HepG2 (cell line): ENCODE data around the gene ANXA10.

Experiments used
- ARID3A ChIP-seq: IDR thresholded peaks from 2 replicates; pipeline ENCODE4 v1.6.1; 2012; ENCODE audit warnings: low read depth, low read length, improper control_type of control experiment
- NFIB ChIP-seq: sonication (generic); formaldehyde crosslinking; IDR thresholded peaks from 2 replicates; pipeline ENCODE4 v1.9.0; 2021; ENCODE audit warnings: missing genetic modification reagents, mild to moderate bottlenecking, borderline replicate concordance
- PTBP1 ChIP-seq: fragments of 200-400 bp; formaldehyde crosslinking; IDR thresholded peaks from 2 replicates; pipeline ENCODE4 v1.6.1; 2018; ENCODE audit warnings: low read length, low read depth; ENCODE audit not compliant: poor library complexity, severe bottlenecking
- RORA ChIP-seq: sonication (generic); formaldehyde crosslinking; IDR thresholded peaks from 2 replicates; pipeline ENCODE4 v1.5.0; 2020; ENCODE audit warnings: mild to moderate bottlenecking, missing genetic modification reagents, moderate library complexity
- ZFP41 ChIP-seq: sonication (generic); formaldehyde crosslinking; IDR thresholded peaks from 2 replicates; pipeline ENCODE4 v1.4.0; 2020; ENCODE audit warnings: mild to moderate bottlenecking, missing genetic modification reagents, borderline replicate concordance
- ZNF136 ChIP-seq: sonication (generic); formaldehyde crosslinking; IDR thresholded peaks from 2 replicates; pipeline ENCODE4 v1.8.1; 2022; ENCODE audit warnings: low read depth, mild to moderate bottlenecking, moderate library complexity, missing genetic modification reagents

GRCh38 chr4:168096407-168096784, 4.1 kb downstream of the ANXA10 start:
- no peak for TF ChIP-seq RORA (CRISPR knock-in tag)
- TF ChIP-seq PTBP1, result no peak
- no peak for TF ChIP-seq NFIB (CRISPR knock-in tag)
- no peak for TF ChIP-seq ZFP41 (CRISPR knock-in tag)
- no peak for TF ChIP-seq ZNF136 (CRISPR knock-in tag)
- no peak for TF ChIP-seq ARID3A
